ENCODE results near the gene STRN4. TPM values are rescaled to one million over a fixed set of nuclear protein-coding genes. Genes with fewer than 3 reads are reported as not detected.
A peak's percentile ranks its signal among the peaks of the same experiment; 100 is the strongest.

Gene STRN4
- total and polyA plus RNA-seq, 9 of the 15 experiments (the other 6 are each of a cell fraction or from before 2014, with no cell fraction given) = 0.62 to 83.7 (median 36.9) TPM

DNA sequence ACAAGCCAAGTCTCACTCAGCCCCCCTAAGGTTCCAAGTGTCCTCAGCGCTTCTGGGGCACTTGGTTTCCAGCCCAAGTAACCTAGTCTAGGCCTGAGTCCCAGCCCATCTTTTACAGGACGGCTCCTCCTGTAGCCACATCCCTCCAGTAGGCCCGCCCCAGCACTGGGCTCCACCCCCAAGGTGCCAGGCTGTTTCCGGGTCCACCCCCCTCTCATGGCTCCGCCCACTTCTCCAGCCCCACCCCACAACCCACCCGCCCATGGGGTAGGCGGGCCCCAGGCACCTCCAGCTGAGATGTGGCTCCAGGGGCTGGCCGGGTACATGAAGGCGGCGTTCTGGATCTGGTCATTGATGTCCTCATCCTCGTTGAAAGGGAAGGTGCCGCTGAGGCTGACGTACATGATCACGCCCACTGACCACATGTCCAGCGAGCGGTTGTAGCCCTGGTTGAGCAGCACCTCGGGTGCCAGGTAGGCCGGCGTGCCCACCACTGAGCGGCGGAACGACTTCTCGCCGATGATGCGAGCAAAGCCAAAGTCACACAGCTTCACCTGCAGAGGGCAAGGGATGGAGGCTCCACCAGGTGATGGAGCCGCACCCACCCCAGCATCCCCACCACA is 68.0 kb downstream of the STRN4 start (continued):
- TF ChIP-seq, protein P1, sequence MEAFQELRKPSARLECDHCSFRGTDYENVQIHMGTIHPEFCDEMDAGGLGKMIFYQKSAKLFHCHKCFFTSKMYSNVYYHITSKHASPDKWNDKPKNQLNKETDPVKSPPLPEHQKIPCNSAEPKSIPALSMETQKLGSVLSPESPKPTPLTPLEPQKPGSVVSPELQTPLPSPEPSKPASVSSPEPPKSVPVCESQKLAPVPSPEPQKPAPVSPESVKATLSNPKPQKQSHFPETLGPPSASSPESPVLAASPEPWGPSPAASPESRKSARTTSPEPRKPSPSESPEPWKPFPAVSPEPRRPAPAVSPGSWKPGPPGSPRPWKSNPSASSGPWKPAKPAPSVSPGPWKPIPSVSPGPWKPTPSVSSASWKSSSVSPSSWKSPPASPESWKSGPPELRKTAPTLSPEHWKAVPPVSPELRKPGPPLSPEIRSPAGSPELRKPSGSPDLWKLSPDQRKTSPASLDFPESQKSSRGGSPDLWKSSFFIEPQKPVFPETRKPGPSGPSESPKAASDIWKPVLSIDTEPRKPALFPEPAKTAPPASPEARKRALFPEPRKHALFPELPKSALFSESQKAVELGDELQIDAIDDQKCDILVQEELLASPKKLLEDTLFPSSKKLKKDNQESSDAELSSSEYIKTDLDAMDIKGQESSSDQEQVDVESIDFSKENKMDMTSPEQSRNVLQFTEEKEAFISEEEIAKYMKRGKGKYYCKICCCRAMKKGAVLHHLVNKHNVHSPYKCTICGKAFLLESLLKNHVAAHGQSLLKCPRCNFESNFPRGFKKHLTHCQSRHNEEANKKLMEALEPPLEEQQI (IDR thresholded peaks at IDR 0.05) = no peak
- TF ChIP-seq TEAD4 (IDR thresholded peaks at IDR 0.05; ENCODE audit: low read length) = no peak
- TF ChIP-seq TEAD4 (CRISPR knock-in tag; IDR thresholded peaks at IDR 0.05; ENCODE audit: borderline replicate concordance) = no peak
- TF ChIP-seq, protein P2, sequence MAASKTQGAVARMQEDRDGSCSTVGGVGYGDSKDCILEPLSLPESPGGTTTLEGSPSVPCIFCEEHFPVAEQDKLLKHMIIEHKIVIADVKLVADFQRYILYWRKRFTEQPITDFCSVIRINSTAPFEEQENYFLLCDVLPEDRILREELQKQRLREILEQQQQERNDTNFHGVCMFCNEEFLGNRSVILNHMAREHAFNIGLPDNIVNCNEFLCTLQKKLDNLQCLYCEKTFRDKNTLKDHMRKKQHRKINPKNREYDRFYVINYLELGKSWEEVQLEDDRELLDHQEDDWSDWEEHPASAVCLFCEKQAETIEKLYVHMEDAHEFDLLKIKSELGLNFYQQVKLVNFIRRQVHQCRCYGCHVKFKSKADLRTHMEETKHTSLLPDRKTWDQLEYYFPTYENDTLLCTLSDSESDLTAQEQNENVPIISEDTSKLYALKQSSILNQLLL (CRISPR knock-in tag; IDR thresholded peaks at IDR 0.05; ENCODE audit: borderline replicate concordance) = no peak
- TF ChIP-seq, protein P3, sequence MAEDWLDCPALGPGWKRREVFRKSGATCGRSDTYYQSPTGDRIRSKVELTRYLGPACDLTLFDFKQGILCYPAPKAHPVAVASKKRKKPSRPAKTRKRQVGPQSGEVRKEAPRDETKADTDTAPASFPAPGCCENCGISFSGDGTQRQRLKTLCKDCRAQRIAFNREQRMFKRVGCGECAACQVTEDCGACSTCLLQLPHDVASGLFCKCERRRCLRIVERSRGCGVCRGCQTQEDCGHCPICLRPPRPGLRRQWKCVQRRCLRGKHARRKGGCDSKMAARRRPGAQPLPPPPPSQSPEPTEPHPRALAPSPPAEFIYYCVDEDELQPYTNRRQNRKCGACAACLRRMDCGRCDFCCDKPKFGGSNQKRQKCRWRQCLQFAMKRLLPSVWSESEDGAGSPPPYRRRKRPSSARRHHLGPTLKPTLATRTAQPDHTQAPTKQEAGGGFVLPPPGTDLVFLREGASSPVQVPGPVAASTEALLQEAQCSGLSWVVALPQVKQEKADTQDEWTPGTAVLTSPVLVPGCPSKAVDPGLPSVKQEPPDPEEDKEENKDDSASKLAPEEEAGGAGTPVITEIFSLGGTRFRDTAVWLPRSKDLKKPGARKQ (CRISPR knock-in tag; IDR thresholded peaks at IDR 0.05) = no peak
- TF ChIP-seq PHTF2 (CRISPR knock-in tag; IDR thresholded peaks at IDR 0.05) = no peak
- no peak for TF ChIP-seq ZNF584 (CRISPR knock-in tag; IDR thresholded peaks at IDR 0.05; ENCODE audit: low read depth)
- TF ChIP-seq, protein P4, sequence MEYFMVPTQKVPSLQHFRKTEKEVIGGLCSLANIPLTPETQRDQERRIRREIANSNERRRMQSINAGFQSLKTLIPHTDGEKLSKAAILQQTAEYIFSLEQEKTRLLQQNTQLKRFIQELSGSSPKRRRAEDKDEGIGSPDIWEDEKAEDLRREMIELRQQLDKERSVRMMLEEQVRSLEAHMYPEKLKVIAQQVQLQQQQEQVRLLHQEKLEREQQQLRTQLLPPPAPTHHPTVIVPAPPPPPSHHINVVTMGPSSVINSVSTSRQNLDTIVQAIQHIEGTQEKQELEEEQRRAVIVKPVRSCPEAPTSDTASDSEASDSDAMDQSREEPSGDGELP (CRISPR knock-in tag; IDR thresholded peaks at IDR 0.05; ENCODE audit: borderline replicate concordance) = peak; percentile 77
- TF ChIP-seq EHMT2 (IDR thresholded peaks at IDR 0.05) = no peak
- TF ChIP-seq SETDB1 (IDR thresholded peaks at IDR 0.05; ENCODE audit: low read length) = no peak
- no peak for TF ChIP-seq SREBF2 (CRISPR knock-in tag; IDR thresholded peaks at IDR 0.05)
